Measurements from ENCODE around the gene FSTL4. TPM values are rescaled to one million over a fixed set of nuclear protein-coding genes. Genes with fewer than 3 reads are reported as not detected.

FSTL4 gene
- total RNA-seq, 4 donors from 2014 or later: 0.22 to 0.47 (median 0.27) TPM; not detected in 1

- ATAC-seq: no peak
- no peak overlapping the region for H3K4me3 ChIP-seq
- 81 to 87% methylated on average over 5 to 7 of the region's 9 CpGs for WGBS, 2 donors (ENCODE audit: low coverage in 1 of 2)
Observed at GRCh38 chr5:133391354-133392136, 220.8 kb downstream of the FSTL4 start.

GRCh38 chr5:133390416-133391353, 221.7 kb downstream of the FSTL4 start:
- no peak for ATAC-seq
- Histone ChIP-seq H3K4me3 (no peak overlapping the region), H3K27ac (no peak overlapping the region), H3K9me3 (no peaks in the 10 kb centered on the region), H3K36me3 (no peaks in the 10 kb centered on the region), H3K27me3 (peaks cover 35% of the 10 kb centered on the region), H3K4me1 (no peaks in the 10 kb centered on the region)
- TF ChIP-seq POLR2A (IDR thresholded peaks at IDR 0.05) (no peak), EP300 (IDR thresholded peaks at IDR 0.05) (no peak), POLR2AphosphoS5 (IDR thresholded peaks at IDR 0.05) (no peak), CTCF (IDR thresholded peaks at IDR 0.05) (no peak)
- WGBS, 2 donors (ENCODE audit: low coverage in 1 of 2): 91 to 94% methylated on average over 3 to 7 of the region's 10 CpGs

More at GRCh38 chr5:133391354-133392136, 220.8 kb downstream of the FSTL4 start:
- Histone ChIP-seq H3K4me1 (no peaks in the 10 kb centered on the region), H3K36me3 (no peaks in the 10 kb centered on the region), H3K9me3 (no peaks in the 10 kb centered on the region), H3K27me3 (peaks cover 34% of the 10 kb centered on the region), H3K27ac (no peak overlapping the region)
- no peak for TF ChIP-seq POLR2A (IDR thresholded peaks at IDR 0.05)
- no peak for TF ChIP-seq CTCF (IDR thresholded peaks at IDR 0.05)
- TF ChIP-seq EP300 (IDR thresholded peaks at IDR 0.05): no peak
- TF ChIP-seq POLR2AphosphoS5 (IDR thresholded peaks at IDR 0.05): no peak

GRCh38 chr5:133389066-133389590, 223.2 kb downstream of the FSTL4 start:
- Histone ChIP-seq H3K27me3 (peaks cover 41% of the 10 kb centered on the region), H3K4me1 (no peaks in the 10 kb centered on the region), H3K36me3 (no peaks in the 10 kb centered on the region), H3K4me3 (no peak overlapping the region), H3K27ac (no peak overlapping the region), H3K9me3 (no peaks in the 10 kb centered on the region)
- no peak for ATAC-seq
- TF ChIP-seq CTCF (IDR thresholded peaks at IDR 0.05) (no peak), EP300 (IDR thresholded peaks at IDR 0.05) (no peak), POLR2A (IDR thresholded peaks at IDR 0.05) (no peak), POLR2AphosphoS5 (IDR thresholded peaks at IDR 0.05) (no peak)
- 40 to 49% methylated on average over 4 of the region's 4 CpGs for WGBS, 2 donors (ENCODE audit: low coverage in 1 of 2)

- no peak overlapping the region for H3K4me3 ChIP-seq
- ATAC-seq: no peak
- H3K36me3 ChIP-seq: no peaks in the 10 kb centered on the region
- H3K27ac ChIP-seq: no peak overlapping the region
- no peaks in the 10 kb centered on the region for H3K9me3 ChIP-seq
- peaks cover 42% of the 10 kb centered on the region for H3K27me3 ChIP-seq
- H3K4me1 ChIP-seq: no peaks in the 10 kb centered on the region
- TF ChIP-seq POLR2AphosphoS5 (IDR thresholded peaks at IDR 0.05) (no peak), CTCF (IDR thresholded peaks at IDR 0.05) (no peak), EP300 (IDR thresholded peaks at IDR 0.05) (no peak), POLR2A (IDR thresholded peaks at IDR 0.05) (no peak)
- WGBS, 2 donors (ENCODE audit: low coverage in 1 of 2): 80 to 98% methylated on average over 1 to 6 of the region's 9 CpGs
Observed at GRCh38 chr5:133387621-133388020, 224.7 kb downstream of the FSTL4 start.
